HCT116 (cell line): ENCODE measurements around the gene PIMREG. TPM values are rescaled to one million over a fixed set of nuclear protein-coding genes. Genes with fewer than 3 reads are reported as not detected.

Experiments
- ATAC-seq: fragments of 200-7000 bp; cut with Tn5 transposase; 2 replicates; pipeline ENCODE4 v1.9.1; 2020; ENCODE audit warnings: mild to moderate bottlenecking, moderate library complexity
- BruUV-seq: library from RNA; stranded (reverse); fragments of 400-500 nt; replicated peaks from 2 replicates; lab custom pipeline; 2021; lab: Mats Ljungman, UMichigan
- CTCF ChIA-PET: fragments of 300-600 bp; sonication (Branson Sonifier 250); formaldehyde crosslinking; loops from one replicate; lab custom pipeline; 2021; ENCODE audit warnings: antibody characterized with exemption; lab: Charles Lee
- POLR2A ChIA-PET: fragments of 300-600, 350-600 bp; sonication (Branson Sonifier 250); formaldehyde crosslinking; loops from one replicate; lab custom pipeline; 2021; ENCODE audit warnings: antibody characterized with exemption; lab: Charles Lee
- RAD21 ChIA-PET, 2 experiments: fragments of 300-600 bp; sonication (Branson Sonifier 250); formaldehyde crosslinking; loops; one replicate each; lab custom pipeline; 2023; ENCODE audit warnings: low total read pairs in 2 of 2; ENCODE audit not compliant: uncharacterized antibody in 2 of 2, unreplicated experiment in 2 of 2, low non-redundant PET in 1 of 2; lab: Charles Lee
- DNase-seq: peaks from one replicate; pipeline ENCODE4 v3.0.0-alpha.2; 2010; ENCODE audit warnings: low read depth, low spot score
- H2AFZ ChIP-seq: fragments of 200-600 bp; shearing (Covaris generic), sonication (generic); 2 replicates; pipeline ENCODE4 v1.6.1; 2017; ENCODE audit warnings: low read depth, mixed run types, mixed read lengths, antibody characterized with exemption, low read length; ENCODE audit not compliant: poor library complexity, severe bottlenecking
- H3K27ac ChIP-seq: 2 replicates; pipeline ENCODE4 v1.5.1; 2012; ENCODE audit warnings: low read depth, low read length
- H3K27me3 ChIP-seq: fragments of 200-600 bp; sonication (generic); 2 replicates; pipeline ENCODE4 v1.6.1; 2016; ENCODE audit warnings: mixed run types, low read length, mixed read lengths; ENCODE audit not compliant: insufficient read depth
- H3K36me3 ChIP-seq, 2 experiments: fragments of 200-500 bp in 1 of 2; fragments of 200-600 bp in 1 of 2; sonication (Bioruptor generic) in 1 of 2; sonication (generic) in 1 of 2; 2 replicates each; pipeline versions ENCODE4 v1.5.1 to v1.6.1; 2014 to 2016; ENCODE audit warnings: low read length in 2 of 2, inconsistent platforms in 1 of 2, mixed read lengths in 1 of 2, mixed run types in 1 of 2; ENCODE audit not compliant: insufficient read depth in 2 of 2, control insufficient read depth in 1 of 2
- H3K4me1 ChIP-seq, 2 experiments: fragments of 200-600 bp in 1 of 2; sonication (generic) in 1 of 2; 2 replicates each; pipeline versions ENCODE4 v1.5.1 to v1.6.1; 2012 to 2017; ENCODE audit warnings: low read length in 2 of 2, inconsistent platforms in 1 of 2, mild to moderate bottlenecking in 1 of 2, mixed read lengths in 1 of 2, mixed run types in 1 of 2, moderate library complexity in 1 of 2; ENCODE audit not compliant: insufficient read depth in 2 of 2, control insufficient read depth in 1 of 2
- H3K4me2 ChIP-seq: fragments of 200-600 bp; sonication (generic); 2 replicates; pipeline ENCODE4 v1.6.1; 2017; ENCODE audit warnings: mixed run types, low read length, mixed read lengths
- H3K4me3 ChIP-seq, 2 experiments: fragments of 200-600 bp in 1 of 2; sonication (generic) in 1 of 2; replicated peaks in 1 of 2; 2 replicates each; pipeline ENCODE4 v1.5.1; 2011 to 2016; ENCODE audit warnings: low read length in 2 of 2, control low read depth in 1 of 2, low read depth in 1 of 2, mild to moderate bottlenecking in 1 of 2, mixed read lengths in 1 of 2, mixed run types in 1 of 2
- H3K79me2 ChIP-seq: fragments of 200-600 bp; sonication (generic); 2 replicates; pipeline ENCODE4 v1.6.1; 2017; ENCODE audit warnings: mild to moderate bottlenecking, mixed run types, low read length, moderate library complexity, mixed read lengths; ENCODE audit not compliant: insufficient read depth
- H3K9ac ChIP-seq: fragments of 200-600 bp; sonication (generic); 2 replicates; pipeline ENCODE4 v1.6.1; 2016; ENCODE audit warnings: low read length, mixed read lengths
- H3K9me2 ChIP-seq: fragments of 200-600 bp; sonication (generic), shearing (Covaris generic); 2 replicates; pipeline ENCODE4 v1.6.1; 2017; ENCODE audit warnings: mixed run types, mild to moderate bottlenecking, moderate library complexity; ENCODE audit not compliant: insufficient read depth
- H3K9me3 ChIP-seq, 2 experiments: fragments of 200-500 bp in 1 of 2; fragments of 200-600 bp in 1 of 2; sonication (Bioruptor generic) in 1 of 2; sonication (generic) in 1 of 2; 2 replicates each; pipeline ENCODE4 v1.6.1; 2014 to 2017; ENCODE audit warnings: low read length in 2 of 2, mixed read lengths in 2 of 2, inconsistent platforms in 1 of 2, low read depth in 1 of 2, mild to moderate bottlenecking in 1 of 2, mixed run types in 1 of 2, moderate library complexity in 1 of 2; ENCODE audit not compliant: control insufficient read depth in 1 of 2, insufficient read depth in 1 of 2
- H4K20me1 ChIP-seq: fragments of 200-600 bp; sonication (generic), shearing (Covaris generic); 2 replicates; pipeline ENCODE4 v1.6.1; 2017; ENCODE audit warnings: mixed run types, mild to moderate bottlenecking, moderate library complexity; ENCODE audit not compliant: insufficient read depth
- CBX3 ChIP-seq: IDR thresholded peaks from 2 replicates; pipeline ENCODE4 v1.6.1; 2012; ENCODE audit warnings: low read depth
- CEBPB ChIP-seq: IDR thresholded peaks from 2 replicates; pipeline ENCODE4 v1.6.1; 2012; ENCODE audit warnings: low read depth
- EGR1 ChIP-seq: IDR thresholded peaks from 2 replicates; pipeline ENCODE4 v1.6.1; 2012; ENCODE audit warnings: low read depth
- ELF1 ChIP-seq: IDR thresholded peaks from 2 replicates; pipeline ENCODE4 v1.6.1; 2012; ENCODE audit warnings: low read depth, borderline replicate concordance
- EZH2 ChIP-seq: fragments of 200-600 bp; sonication (generic); IDR thresholded peaks from 2 replicates; pipeline ENCODE4 v1.6.1; 2017; ENCODE audit warnings: antibody characterized with exemption, mixed run types
- EZH2phosphoT487 ChIP-seq: fragments of 200-600 bp; IDR thresholded peaks from 2 replicates; pipeline ENCODE4 v1.6.1; 2018; ENCODE audit warnings: antibody characterized with exemption, borderline replicate concordance
- FOSL1 ChIP-seq: IDR thresholded peaks from 2 replicates; pipeline ENCODE4 v1.6.1; 2012; ENCODE audit warnings: low read depth
- JUND ChIP-seq: IDR thresholded peaks from 2 replicates; pipeline ENCODE4 v1.6.1; 2012
- POLR2AphosphoS5 ChIP-seq: IDR thresholded peaks from 2 replicates; pipeline ENCODE4 v1.6.1; 2011; ENCODE audit warnings: mild to moderate bottlenecking, low read depth, low read length, moderate library complexity
- RAD21 ChIP-seq: IDR thresholded peaks from 2 replicates; pipeline ENCODE4 v1.6.1; 2012; ENCODE audit warnings: low read depth, mild to moderate bottlenecking
- SIN3A ChIP-seq: IDR thresholded peaks from 2 replicates; pipeline ENCODE4 v1.6.1; 2012; ENCODE audit warnings: low read depth
- SP1 ChIP-seq: IDR thresholded peaks from 2 replicates; pipeline ENCODE4 v1.6.1; 2012; ENCODE audit warnings: low read depth
- SRF ChIP-seq: IDR thresholded peaks from 2 replicates; pipeline ENCODE4 v1.6.1; 2012; ENCODE audit warnings: low read depth
- TCF7L2 ChIP-seq: IDR thresholded peaks from 2 replicates; pipeline ENCODE4 v1.7.0; 2011; ENCODE audit warnings: borderline replicate concordance, inconsistent platforms; ENCODE audit not compliant: insufficient read depth, insufficient read length; ENCODE audit errors: extremely low read depth
- ZFX ChIP-seq: fragments of 450-650 bp; IDR thresholded peaks from 2 replicates; pipeline ENCODE4 v1.6.1; 2017
- ZNF274 ChIP-seq: fragments of 200-500 bp; sonication (Bioruptor generic); IDR thresholded peaks from 2 replicates; pipeline ENCODE4 v1.6.1; 2014; ENCODE audit warnings: mild to moderate bottlenecking, low read depth, low read length, inconsistent platforms
- intact Hi-C: fragments of 100-400 bp; cut with micrococcal nuclease; formaldehyde crosslinking; loops from 2 replicates; pipeline ENCODE4 v1.10.0; 2022
- total RNA-seq: library from RNA; stranded (reverse); gene quantifications from one replicate; pipeline ENCODE4 v1.2.1, GENCODE V29; 2021; ENCODE audit not compliant: unreplicated experiment
- TF ChIP-seq, protein P1 (sequence below): IDR thresholded peaks from 2 replicates; pipeline ENCODE4 v1.6.1; 2012
- TF ChIP-seq, protein P2 (sequence below): IDR thresholded peaks from 2 replicates; pipeline ENCODE4 v1.6.1; 2012
- TF ChIP-seq, protein P3 (sequence below): IDR thresholded peaks from 2 replicates; pipeline ENCODE4 v1.6.1; 2011; ENCODE audit warnings: mild to moderate bottlenecking, low read length, moderate library complexity; ENCODE audit not compliant: insufficient replicate concordance; ENCODE audit errors: extremely low read depth
- TF ChIP-seq, protein P4 (sequence below): IDR thresholded peaks from 2 replicates; pipeline ENCODE4 v1.6.1; 2012; ENCODE audit warnings: low read depth

The PIMREG gene
- total RNA-seq, 1 experiment from 2014 or later = 57.0 TPM

DNA sequence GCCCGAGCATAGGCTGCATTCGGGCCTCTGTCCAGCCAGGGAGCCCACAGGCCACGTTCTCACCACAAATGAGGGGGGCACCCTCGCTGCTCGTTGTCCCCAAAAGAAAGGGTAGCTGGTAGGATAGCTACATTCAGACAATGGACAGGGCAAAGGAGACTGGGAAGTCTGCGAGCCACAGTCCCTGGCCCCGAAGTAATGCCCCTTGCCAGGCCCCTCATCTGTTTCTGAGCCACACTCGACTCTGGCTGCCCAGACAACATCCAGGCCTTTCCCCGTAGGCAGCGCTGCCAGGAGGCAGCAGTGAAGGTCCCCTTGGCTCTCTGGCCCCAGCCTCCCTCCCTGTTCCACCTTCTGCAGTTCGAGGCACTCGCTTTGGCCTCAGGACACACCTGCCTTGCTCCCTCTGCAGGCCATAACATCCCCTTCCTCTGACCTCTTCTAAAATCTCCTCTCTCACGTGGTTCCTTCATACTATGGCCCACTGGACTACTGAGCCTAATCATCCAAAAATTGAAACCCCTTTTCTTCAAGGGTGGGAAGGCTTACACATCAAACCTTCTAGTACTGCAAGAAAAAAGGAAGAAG lies 21.5 kb upstream of the PIMREG start:
- Histone ChIP-seq H3K4me2 (no peak overlapping the region), H3K27me3 (peaks cover 5% of the 10 kb centered on the region; the same call in 1 of the 2 replicates), H3K79me2 (no peaks in the 10 kb centered on the region), H3K4me1 (peaks cover 0 to 4% of the 10 kb centered on the region in 2 experiments; a peak in 2 of 4 replicates), H3K4me3 (no peak overlapping the region), H3K36me3 (no peaks in the 10 kb centered on the region), H3K9me2 (no peaks in the 10 kb centered on the region), H3K27ac (no peak overlapping the region), H4K20me1 (no peaks in the 10 kb centered on the region), H2AFZ (no peak overlapping the region), H3K9me3 (no peaks in the 10 kb centered on the region)
- RAD21 ChIA-PET = no interaction called here
- BruUV-seq = no TSS peak
- no peak for ATAC-seq
- intact Hi-C loops = loop anchor here (1.0 to 5.0 kb wide), 3 partner anchors 830 to 1175 kb away; no protein-coding TSS in a partner anchor
- POLR2A ChIA-PET = interaction anchor here (1.5 kb wide), 1 partner anchor 137 kb away, joined by 3 read pairs; no protein-coding TSS in a partner anchor
- CTCF ChIA-PET = interaction anchor here (1.3 to 1.8 kb wide), 3 partner anchors 10 to 830 kb away, joined by 5 to 8 read pairs (median 6); no protein-coding TSS in a partner anchor
- DNase-seq = no peak
- TF ChIP-seq SIN3A (no peak), ELF1 (no peak), JUND (no peak), EZH2phosphoT487 (no peak), CBX3 (no peak), EZH2 (no peak), SRF (no peak), RAD21 (no peak), CEBPB (no peak), ZNF274 (no peak), ZFX (no peak), SP1 (no peak), POLR2AphosphoS5 (no peak), EGR1 (no peak), FOSL1 (no peak), TCF7L2 (no peak)
- TF ChIP-seq, protein P1, sequence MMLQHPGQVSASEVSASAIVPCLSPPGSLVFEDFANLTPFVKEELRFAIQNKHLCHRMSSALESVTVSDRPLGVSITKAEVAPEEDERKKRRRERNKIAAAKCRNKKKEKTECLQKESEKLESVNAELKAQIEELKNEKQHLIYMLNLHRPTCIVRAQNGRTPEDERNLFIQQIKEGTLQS = no peak
- TF ChIP-seq, protein P2, sequence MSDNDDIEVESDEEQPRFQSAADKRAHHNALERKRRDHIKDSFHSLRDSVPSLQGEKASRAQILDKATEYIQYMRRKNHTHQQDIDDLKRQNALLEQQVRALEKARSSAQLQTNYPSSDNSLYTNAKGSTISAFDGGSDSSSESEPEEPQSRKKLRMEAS = no peak
- TF ChIP-seq, protein P3, sequence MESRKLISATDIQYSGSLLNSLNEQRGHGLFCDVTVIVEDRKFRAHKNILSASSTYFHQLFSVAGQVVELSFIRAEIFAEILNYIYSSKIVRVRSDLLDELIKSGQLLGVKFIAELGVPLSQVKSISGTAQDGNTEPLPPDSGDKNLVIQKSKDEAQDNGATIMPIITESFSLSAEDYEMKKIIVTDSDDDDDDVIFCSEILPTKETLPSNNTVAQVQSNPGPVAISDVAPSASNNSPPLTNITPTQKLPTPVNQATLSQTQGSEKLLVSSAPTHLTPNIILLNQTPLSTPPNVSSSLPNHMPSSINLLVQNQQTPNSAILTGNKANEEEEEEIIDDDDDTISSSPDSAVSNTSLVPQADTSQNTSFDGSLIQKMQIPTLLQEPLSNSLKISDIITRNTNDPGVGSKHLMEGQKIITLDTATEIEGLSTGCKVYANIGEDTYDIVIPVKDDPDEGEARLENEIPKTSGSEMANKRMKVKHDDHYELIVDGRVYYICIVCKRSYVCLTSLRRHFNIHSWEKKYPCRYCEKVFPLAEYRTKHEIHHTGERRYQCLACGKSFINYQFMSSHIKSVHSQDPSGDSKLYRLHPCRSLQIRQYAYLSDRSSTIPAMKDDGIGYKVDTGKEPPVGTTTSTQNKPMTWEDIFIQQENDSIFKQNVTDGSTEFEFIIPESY = no peak
- TF ChIP-seq, protein P4, sequence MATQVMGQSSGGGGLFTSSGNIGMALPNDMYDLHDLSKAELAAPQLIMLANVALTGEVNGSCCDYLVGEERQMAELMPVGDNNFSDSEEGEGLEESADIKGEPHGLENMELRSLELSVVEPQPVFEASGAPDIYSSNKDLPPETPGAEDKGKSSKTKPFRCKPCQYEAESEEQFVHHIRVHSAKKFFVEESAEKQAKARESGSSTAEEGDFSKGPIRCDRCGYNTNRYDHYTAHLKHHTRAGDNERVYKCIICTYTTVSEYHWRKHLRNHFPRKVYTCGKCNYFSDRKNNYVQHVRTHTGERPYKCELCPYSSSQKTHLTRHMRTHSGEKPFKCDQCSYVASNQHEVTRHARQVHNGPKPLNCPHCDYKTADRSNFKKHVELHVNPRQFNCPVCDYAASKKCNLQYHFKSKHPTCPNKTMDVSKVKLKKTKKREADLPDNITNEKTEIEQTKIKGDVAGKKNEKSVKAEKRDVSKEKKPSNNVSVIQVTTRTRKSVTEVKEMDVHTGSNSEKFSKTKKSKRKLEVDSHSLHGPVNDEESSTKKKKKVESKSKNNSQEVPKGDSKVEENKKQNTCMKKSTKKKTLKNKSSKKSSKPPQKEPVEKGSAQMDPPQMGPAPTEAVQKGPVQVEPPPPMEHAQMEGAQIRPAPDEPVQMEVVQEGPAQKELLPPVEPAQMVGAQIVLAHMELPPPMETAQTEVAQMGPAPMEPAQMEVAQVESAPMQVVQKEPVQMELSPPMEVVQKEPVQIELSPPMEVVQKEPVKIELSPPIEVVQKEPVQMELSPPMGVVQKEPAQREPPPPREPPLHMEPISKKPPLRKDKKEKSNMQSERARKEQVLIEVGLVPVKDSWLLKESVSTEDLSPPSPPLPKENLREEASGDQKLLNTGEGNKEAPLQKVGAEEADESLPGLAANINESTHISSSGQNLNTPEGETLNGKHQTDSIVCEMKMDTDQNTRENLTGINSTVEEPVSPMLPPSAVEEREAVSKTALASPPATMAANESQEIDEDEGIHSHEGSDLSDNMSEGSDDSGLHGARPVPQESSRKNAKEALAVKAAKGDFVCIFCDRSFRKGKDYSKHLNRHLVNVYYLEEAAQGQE = no peak
- TF ChIP-seq, all 23 proteins: peak for 0
- H3K9ac ChIP-seq = no peak overlapping the region
